Measurements from ENCODE around the gene SLC13A1.

Gene SLC13A1

DNA sequence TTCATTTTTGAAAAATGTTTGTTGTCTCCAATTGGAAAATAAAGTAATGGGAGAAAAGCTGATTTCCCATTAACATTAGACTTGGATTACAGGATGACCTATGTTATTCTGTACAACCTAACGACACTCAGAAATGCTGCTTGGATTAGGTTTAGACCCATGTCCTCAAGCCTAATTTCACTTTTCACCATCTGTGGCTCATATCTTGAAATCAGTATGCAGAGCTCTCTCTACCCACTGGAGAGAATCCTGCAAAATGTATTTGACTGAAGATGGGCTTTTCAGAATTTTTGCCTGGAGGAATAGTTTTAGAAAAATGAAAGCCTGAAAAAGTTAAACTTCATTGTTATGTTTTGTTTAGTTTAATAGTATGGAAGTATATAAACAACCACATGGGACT is 63.8 kb downstream of the SLC13A1 start:
- Histone ChIP-seq H3K27me3 (ENCODE audit: control insufficient read depth, low read length) (no peaks in the 10 kb centered on the region), H3K9me2 (replicated peaks; ENCODE audit: control insufficient read depth, low read length) (no peaks in the 10 kb centered on the region), H4K20me1 (ENCODE audit: control insufficient read depth, insufficient read depth, low read depth, low read length) (no peaks in the 10 kb centered on the region), H3K4me1 (ENCODE audit: control insufficient read depth, low read length) (no peaks in the 10 kb centered on the region), H3F3A (ENCODE audit: control insufficient read depth, insufficient read depth) (no peaks in the 10 kb centered on the region), H3K4me3 (ENCODE audit: low read length) (no peak overlapping the region), H3K36me3 (ENCODE audit: control insufficient read depth, low read length) (no peaks in the 10 kb centered on the region), H3K27ac (ENCODE audit: low read depth, low read length) (no peak overlapping the region), H3K79me2 (ENCODE audit: control insufficient read depth, low read length) (no peaks in the 10 kb centered on the region), H3K9me3 (ENCODE audit: control insufficient read depth, insufficient read depth, low read length) (no peaks in the 10 kb centered on the region), H3K4me2 (ENCODE audit: low read length) (no peak overlapping the region)
- TF ChIP-seq CTCF (IDR thresholded peaks at IDR 0.05; ENCODE audit: low read depth, low read length, poor library complexity, severe bottlenecking) (no peak), EZH2phosphoT487 (IDR thresholded peaks at IDR 0.05; ENCODE audit: borderline replicate concordance, low read length) (no peak)

DNA sequence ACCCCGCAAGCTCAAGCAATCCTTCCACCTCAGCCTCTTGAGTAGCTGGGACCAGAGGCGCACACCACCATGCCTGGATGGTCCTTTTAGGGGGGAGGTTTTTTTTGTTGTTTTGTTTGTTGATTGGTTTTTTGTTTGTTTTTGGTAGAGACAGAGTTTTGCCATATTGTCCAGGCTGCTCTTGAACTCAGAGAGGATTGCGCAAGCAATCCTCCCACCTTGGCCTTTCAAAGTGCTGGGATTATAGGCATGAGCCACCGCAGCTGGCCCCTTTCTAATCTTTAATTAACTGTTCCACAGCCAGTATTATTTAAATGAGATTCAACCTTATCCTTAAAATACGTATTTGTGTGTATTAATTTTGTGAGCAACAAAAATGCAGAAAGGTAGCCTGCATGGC is 65.8 kb downstream of the SLC13A1 start:
- H3K4me2 ChIP-seq (ENCODE audit: low read length): no peak overlapping the region

GRCh38 chr7:123131961-123132360 is 67.8 kb downstream of the SLC13A1 start:
- no peak for TF ChIP-seq EZH2phosphoT487 (IDR thresholded peaks at IDR 0.05; ENCODE audit: borderline replicate concordance, low read length)
- no peak for TF ChIP-seq CTCF (IDR thresholded peaks at IDR 0.05; ENCODE audit: low read depth, low read length, poor library complexity, severe bottlenecking)
- H3K9me2 ChIP-seq (replicated peaks; ENCODE audit: control insufficient read depth, low read length): no peaks in the 10 kb centered on the region

More for the DNA sequence above, 65.8 kb downstream of the SLC13A1 start:
- H3K4me3 ChIP-seq (ENCODE audit: low read length): no peak overlapping the region
- no peak overlapping the region for H3K27ac ChIP-seq (ENCODE audit: low read depth, low read length)
- no peaks in the 10 kb centered on the region for H3K27me3 ChIP-seq (ENCODE audit: control insufficient read depth, low read length)
- no peaks in the 10 kb centered on the region for H3K9me2 ChIP-seq (replicated peaks; ENCODE audit: control insufficient read depth, low read length)
- H3K9me3 ChIP-seq (ENCODE audit: control insufficient read depth, insufficient read depth, low read length): no peaks in the 10 kb centered on the region
- H3F3A ChIP-seq (ENCODE audit: control insufficient read depth, insufficient read depth): no peaks in the 10 kb centered on the region
- H4K20me1 ChIP-seq (ENCODE audit: control insufficient read depth, insufficient read depth, low read depth, low read length): no peaks in the 10 kb centered on the region
- TF ChIP-seq EZH2phosphoT487 (IDR thresholded peaks at IDR 0.05; ENCODE audit: borderline replicate concordance, low read length) (no peak), CTCF (IDR thresholded peaks at IDR 0.05; ENCODE audit: low read depth, low read length, poor library complexity, severe bottlenecking) (no peak)
- H3K36me3 ChIP-seq (ENCODE audit: control insufficient read depth, low read length): no peaks in the 10 kb centered on the region
- H3K79me2 ChIP-seq (ENCODE audit: control insufficient read depth, low read length): no peaks in the 10 kb centered on the region
- H3K4me1 ChIP-seq (ENCODE audit: control insufficient read depth, low read length): no peaks in the 10 kb centered on the region

DNA sequence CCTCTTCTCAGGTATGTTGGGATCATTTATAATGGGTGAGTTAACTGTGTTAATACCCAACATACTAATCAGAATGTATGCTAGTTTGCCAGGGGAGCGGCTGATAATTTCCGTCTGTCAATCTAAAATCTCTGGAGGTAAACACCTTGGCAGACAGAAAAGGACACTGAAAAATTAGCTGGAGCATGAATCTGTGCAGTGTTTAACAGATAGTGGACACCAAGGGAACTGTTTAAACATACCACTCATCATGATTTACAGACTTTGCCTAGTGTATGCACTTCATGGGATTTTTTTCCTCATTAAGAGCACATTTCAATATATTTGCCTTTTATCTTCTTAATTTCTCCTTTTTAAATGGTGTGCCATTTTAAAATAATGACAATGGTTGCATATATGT is 68.2 kb downstream of the SLC13A1 start:
- Histone ChIP-seq H3K4me1 (ENCODE audit: control insufficient read depth, low read length) (no peaks in the 10 kb centered on the region), H4K20me1 (ENCODE audit: control insufficient read depth, insufficient read depth, low read depth, low read length) (no peaks in the 10 kb centered on the region), H3K27me3 (ENCODE audit: control insufficient read depth, low read length) (no peaks in the 10 kb centered on the region), H3K4me3 (ENCODE audit: low read length) (no peak overlapping the region), H3K9me3 (ENCODE audit: control insufficient read depth, insufficient read depth, low read length) (no peaks in the 10 kb centered on the region), H3K4me2 (ENCODE audit: low read length) (no peak overlapping the region), H3K27ac (ENCODE audit: low read depth, low read length) (no peak overlapping the region), H3K9me2 (replicated peaks; ENCODE audit: control insufficient read depth, low read length) (no peaks in the 10 kb centered on the region), H3K79me2 (ENCODE audit: control insufficient read depth, low read length) (no peaks in the 10 kb centered on the region), H3K36me3 (ENCODE audit: control insufficient read depth, low read length) (no peaks in the 10 kb centered on the region), H3F3A (ENCODE audit: control insufficient read depth, insufficient read depth) (no peaks in the 10 kb centered on the region)
- TF ChIP-seq CTCF (IDR thresholded peaks at IDR 0.05; ENCODE audit: low read depth, low read length, poor library complexity, severe bottlenecking) (no peak), EZH2phosphoT487 (IDR thresholded peaks at IDR 0.05; ENCODE audit: borderline replicate concordance, low read length) (no peak)

More at GRCh38 chr7:123131961-123132360, 67.8 kb downstream of the SLC13A1 start:
- H3F3A ChIP-seq (ENCODE audit: control insufficient read depth, insufficient read depth): no peaks in the 10 kb centered on the region
- no peak overlapping the region for H3K27ac ChIP-seq (ENCODE audit: low read depth, low read length)
- H3K4me3 ChIP-seq (ENCODE audit: low read length): no peak overlapping the region
- H3K9me3 ChIP-seq (ENCODE audit: control insufficient read depth, insufficient read depth, low read length): no peaks in the 10 kb centered on the region
- H3K36me3 ChIP-seq (ENCODE audit: control insufficient read depth, low read length): no peaks in the 10 kb centered on the region
- H3K27me3 ChIP-seq (ENCODE audit: control insufficient read depth, low read length): no peaks in the 10 kb centered on the region
- H3K79me2 ChIP-seq (ENCODE audit: control insufficient read depth, low read length): no peaks in the 10 kb centered on the region
- H3K4me2 ChIP-seq (ENCODE audit: low read length): no peak overlapping the region
- H4K20me1 ChIP-seq (ENCODE audit: control insufficient read depth, insufficient read depth, low read depth, low read length): no peaks in the 10 kb centered on the region
- H3K4me1 ChIP-seq (ENCODE audit: control insufficient read depth, low read length): no peaks in the 10 kb centered on the region

Measured in DOHH2 (cell line).